GM18909 (cell line): ENCODE data around the gene PYDC2.

Source experiments
- ATAC-seq: cut with Tn5 transposase; IDR thresholded peaks from one replicate; pipeline ENCODE4 v1.9.1; 2021; ENCODE audit warnings: mild to moderate bottlenecking; ENCODE audit not compliant: unreplicated experiment, poor library complexity

The PYDC2 gene

GRCh38 chr3:191461113-191461595, at the start of gene PYDC2:
TSS of gene PYDC2 (plus strand) at chr3:191461163. CDS start at chr3:191461163, 0 bp downstream.
- no peak for ATAC-seq

- no peak for ATAC-seq
These were observed 48.2 kb upstream of the PYDC2 start for GRCh38 chr3:191412759-191413158.

GRCh38 chr3:191414286-191414685, 46.7 kb upstream of the PYDC2 start:
- ATAC-seq, result no peak

- no peak for ATAC-seq
These were observed 46.2 kb upstream of the PYDC2 start for GRCh38 chr3:191414732-191415131.

DNA sequence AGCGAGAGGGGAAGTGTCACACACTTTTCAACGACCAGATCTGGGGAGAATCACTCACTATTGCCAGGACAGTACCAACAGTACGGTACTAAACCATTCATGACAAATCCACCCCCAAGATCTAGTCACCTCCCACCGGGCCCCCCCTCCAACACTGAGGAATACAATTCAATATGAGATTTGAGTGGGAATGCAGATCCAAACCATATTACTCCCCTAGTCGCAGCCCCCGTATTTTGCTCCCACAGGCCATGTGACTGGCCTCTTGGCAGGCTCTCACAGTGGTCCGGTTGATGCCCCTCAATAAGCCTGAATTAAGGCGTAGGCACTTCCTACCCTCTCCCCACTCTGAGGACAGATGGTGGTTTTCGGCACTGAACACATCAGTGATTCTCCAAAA, 45.4 kb upstream of the PYDC2 start:
- no peak for ATAC-seq

DNA sequence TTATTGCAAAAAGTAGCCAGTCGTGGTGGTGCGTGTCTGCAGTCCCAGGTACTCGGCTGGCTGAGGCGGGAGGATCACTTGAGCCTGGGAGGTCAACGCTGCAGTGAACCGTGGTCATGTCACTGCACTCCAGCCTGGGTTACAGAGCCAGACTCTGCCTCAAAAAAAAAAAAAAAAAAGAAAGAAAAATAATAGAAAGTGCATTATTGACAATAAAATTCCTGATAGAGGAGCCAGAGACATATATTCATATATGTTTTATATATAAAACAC, 43.6 kb upstream of the PYDC2 start:
- no peak for ATAC-seq

GRCh38 chr3:191420771-191421170, 40.2 kb upstream of the PYDC2 start:
- ATAC-seq, result no peak

- no peak for ATAC-seq
These were observed 36.1 kb upstream of the PYDC2 start for GRCh38 chr3:191424881-191425280.

DNA sequence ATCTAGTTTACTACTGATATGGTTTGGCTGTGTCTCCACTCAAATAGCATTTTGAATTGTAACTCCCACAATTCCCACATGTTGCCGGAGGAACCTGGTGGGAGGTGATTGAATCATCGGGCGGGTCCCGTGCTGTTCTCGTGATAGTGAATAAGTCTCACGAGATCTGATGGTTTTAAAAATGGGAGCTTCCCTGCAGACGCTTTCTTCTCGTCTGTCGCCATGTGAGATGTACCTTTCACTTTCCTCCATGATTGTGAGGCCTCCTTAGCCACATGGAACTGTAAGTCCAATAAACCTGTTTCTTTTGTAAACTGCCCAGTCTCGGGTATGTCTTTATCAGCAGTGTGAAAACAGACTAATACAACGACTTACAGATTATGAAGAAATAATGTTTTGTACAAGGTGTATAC, 35.6 kb upstream of the PYDC2 start:
- ATAC-seq, result no peak

DNA sequence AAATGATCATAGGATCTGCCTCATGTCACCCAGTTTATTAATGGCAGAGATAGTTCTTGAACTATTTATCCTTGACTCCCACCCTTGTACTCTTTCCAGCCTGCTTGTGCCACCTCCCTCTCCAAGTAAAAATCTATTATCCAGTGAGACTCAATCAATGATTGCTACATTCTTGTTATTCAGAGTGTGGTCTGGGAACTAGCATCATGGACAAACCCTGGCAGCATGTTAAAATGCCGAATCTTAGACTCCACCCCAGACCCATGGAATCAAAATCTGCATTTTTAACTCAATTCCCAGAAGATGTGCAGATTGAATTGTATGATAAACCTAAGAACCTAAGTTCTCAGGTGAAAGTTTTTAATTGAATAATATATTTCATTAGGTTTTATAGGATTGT, 34.7 kb upstream of the PYDC2 start:
- ATAC-seq, result no peak

- no peak for ATAC-seq
These were observed 32.8 kb upstream of the PYDC2 start for GRCh38 chr3:191428177-191428576.

GRCh38 chr3:191430103-191430502, 30.9 kb upstream of the PYDC2 start:
- no peak for ATAC-seq

- no peak for ATAC-seq
These were observed 29.7 kb upstream of the PYDC2 start for GRCh38 chr3:191431160-191431822.

GRCh38 chr3:191432162-191432561, 28.8 kb upstream of the PYDC2 start:
- no peak for ATAC-seq

DNA sequence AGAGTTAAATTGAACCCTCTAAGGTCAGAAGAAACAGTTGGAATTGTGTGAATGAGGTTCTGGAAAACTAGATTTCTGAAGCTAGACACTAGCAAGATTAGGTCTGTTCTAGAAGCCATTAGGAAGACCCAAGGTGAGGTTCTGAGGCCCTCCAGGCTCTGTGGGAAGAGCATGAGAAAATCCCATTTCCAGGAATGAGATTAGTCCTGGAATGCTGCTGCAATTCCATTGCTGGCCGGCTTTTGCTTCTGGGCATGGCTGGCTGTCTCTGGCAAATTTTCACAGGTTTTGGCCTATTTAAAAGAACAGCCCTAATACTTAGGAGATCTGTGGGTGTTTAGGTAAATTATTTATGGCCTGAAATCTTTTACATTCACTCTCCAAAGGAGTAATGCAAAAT, 26.9 kb upstream of the PYDC2 start:
- no peak for ATAC-seq

DNA sequence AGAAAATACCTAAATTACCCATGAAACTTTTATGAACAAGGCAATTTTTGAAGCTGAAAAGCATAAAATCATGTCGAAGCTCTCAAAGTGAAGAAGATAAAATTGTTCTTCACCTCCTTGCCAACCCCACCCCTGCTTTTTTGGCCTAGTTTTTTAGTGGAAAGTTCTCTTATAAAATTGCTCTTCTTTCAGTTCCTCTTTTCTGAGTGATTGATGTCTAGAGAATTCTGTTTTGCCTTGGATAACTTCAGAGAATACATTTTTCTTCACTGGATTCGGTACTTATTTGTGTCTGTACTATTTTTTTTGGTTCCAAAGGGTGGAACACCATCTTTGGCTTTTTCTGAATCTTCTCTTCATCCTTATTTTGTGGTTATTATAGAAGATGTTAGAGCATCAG, 25.0 kb upstream of the PYDC2 start:
- no peak for ATAC-seq

DNA sequence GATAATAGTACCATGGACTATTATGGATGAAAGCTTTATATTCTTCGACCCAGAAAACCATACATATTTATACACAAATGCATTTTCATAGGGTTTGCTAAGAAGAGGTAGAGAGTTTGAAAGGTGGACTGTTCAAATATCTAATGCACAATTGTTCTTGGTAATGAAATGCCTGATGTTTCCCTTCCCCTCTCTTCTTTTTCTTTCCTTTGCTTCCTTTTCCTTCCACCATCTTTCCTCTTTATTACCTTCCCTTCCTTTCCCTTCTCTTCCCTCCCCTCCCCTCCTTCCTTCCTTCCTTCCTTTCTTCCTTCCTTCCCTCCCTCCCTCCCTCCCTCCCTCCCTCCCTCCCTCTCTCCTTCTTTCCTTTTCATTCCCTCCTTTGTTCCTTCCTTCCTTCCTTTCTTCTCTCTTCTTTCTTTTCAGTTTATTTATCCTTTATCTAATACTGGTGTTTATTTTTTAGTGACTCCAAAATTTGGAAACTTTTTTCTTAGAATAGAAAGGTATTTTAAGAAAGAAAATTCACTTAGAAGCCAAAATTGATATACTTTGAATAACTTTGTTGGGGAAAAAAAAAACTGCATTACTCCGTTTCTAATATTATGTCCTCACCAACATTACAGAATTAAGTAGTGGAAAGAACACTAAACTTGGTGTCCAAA, 22.7 kb upstream of the PYDC2 start:
- no peak for ATAC-seq

DNA sequence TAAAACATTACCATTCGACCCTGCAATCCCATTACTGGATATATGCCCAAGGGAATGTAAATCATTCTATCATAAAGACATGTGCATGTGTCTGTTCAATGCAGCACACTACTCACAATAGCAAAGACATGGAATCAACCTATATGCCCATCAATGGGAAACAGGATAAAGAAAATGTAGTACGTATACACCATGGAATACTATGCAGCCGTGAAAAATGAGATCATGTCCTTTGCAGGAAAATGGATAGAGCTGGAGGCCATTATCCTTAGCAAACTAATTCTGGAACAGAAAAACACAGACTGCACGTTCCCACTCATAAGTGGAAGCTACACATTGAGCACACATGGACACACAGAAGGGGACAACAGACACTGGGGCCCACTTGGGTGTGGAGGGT, 20.4 kb upstream of the PYDC2 start:
- ATAC-seq, result no peak

GRCh38 chr3:191441687-191442086, 19.3 kb upstream of the PYDC2 start:
- no peak for ATAC-seq

- ATAC-seq, result no peak
These were observed 16.4 kb upstream of the PYDC2 start for GRCh38 chr3:191444569-191444968.

GRCh38 chr3:191449256-191449655, 11.7 kb upstream of the PYDC2 start:
- ATAC-seq, result no peak

DNA sequence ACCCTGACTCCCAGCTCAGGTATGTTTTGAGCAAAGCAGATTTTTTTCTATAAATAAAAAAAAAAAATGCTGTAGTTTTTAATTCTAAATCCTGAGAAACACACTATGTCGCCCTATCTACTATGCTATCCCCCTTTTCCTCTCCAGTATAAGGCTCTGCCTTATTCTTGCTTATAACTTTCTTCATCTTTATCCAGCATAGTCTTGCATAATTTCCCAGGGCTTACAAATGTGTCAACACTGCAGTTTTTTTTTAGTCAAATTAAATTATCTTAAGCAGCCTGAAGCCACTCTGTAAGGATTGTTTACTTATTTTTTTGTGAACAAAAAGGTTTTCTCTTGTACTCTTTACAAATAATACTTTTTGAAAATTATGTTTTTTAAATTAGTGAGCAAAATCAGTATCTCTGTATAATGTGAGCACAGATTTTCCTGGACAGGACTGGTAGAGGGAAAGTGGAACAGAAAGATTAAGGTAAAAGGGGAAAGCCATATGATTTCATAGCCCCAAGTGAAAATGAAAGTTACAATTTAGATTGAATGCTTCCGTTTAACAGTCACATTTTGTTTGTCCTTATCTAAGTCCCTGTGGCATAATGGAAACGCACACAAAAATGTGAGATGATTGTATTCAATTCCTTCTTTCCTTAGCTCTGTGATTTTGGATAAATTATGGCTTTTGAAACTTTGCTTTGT, 5.6 kb upstream of the PYDC2 start:
- ATAC-seq, result no peak
